HepG2 (cell line): ENCODE measurements around the gene IQGAP2. TPM values are rescaled to one million over a fixed set of nuclear protein-coding genes. Genes with fewer than 3 reads are reported as not detected.

ENCODE experiments used
- ATAC-seq: fragments of 200-7000 bp; cut with Tn5 transposase; 3 replicates; pipeline ENCODE4 v1.9.1; 2020; ENCODE audit warnings: mild to moderate bottlenecking, moderate library complexity
- BruUV-seq: library from RNA; stranded (reverse); fragments of 400-500 nt; replicated peaks from 2 replicates; lab custom pipeline; 2021; lab: Mats Ljungman, UMichigan
- CTCF ChIA-PET: fragments of 300-600 bp; formaldehyde crosslinking; extraction: SDS; loops from one replicate; lab custom pipeline; 2021; ENCODE audit warnings: low total read pairs, inconsistent platforms, low intra/inter-chr PET ratio; lab: Yijun Ruan, JAX
- POLR2A ChIA-PET: fragments of 350-600 bp; sonication (Branson Sonifier 250); formaldehyde crosslinking; loops from one replicate; lab custom pipeline; 2020; ENCODE audit warnings: antibody characterized with exemption, inconsistent platforms; lab: Yijun Ruan, JAX
- DNase-seq: peaks from one replicate; pipeline ENCODE4 v3.0.0-alpha.2; 2015; ENCODE audit warnings: low spot score
- FAIRE-seq: peaks from 3 replicates; lab custom pipeline; 2011; peaks lifted over from hg19 to GRCh38; lab: Jason Lieb, UNC
- H2AFZ ChIP-seq: one replicate; pipeline ENCODE4 v1.6.1; 2011; ENCODE audit warnings: low read length, inconsistent platforms
- H3K27ac ChIP-seq: fragments of 300-600 bp; 3 replicates; pipeline ENCODE4 v1.8.0; 2011; ENCODE audit warnings: mixed run types, mild to moderate bottlenecking, mixed read lengths, low read length, inconsistent platforms; ENCODE audit not compliant: insufficient read depth; ENCODE audit errors: extremely low read length
- H3K27me3 ChIP-seq, 2 experiments: fragments of 200-600 bp in 1 of 2; 2 replicates in 1 of 2; 3 replicates in 1 of 2; pipeline versions ENCODE4 v1.6.0 to v1.8.0; 2011; ENCODE audit warnings: low read length in 2 of 2, mild to moderate bottlenecking in 2 of 2, moderate library complexity in 2 of 2, inconsistent platforms in 1 of 2; ENCODE audit not compliant: insufficient read depth in 2 of 2, control insufficient read depth in 1 of 2
- H3K36me3 ChIP-seq, 2 experiments: fragments of 200-600 bp in 1 of 2; replicated peaks in 1 of 2; 2 replicates in 1 of 2; 3 replicates in 1 of 2; pipeline versions ENCODE4 v1.5.1 to v1.8.0; 2011; ENCODE audit warnings: low read length in 2 of 2, inconsistent platforms in 1 of 2; ENCODE audit not compliant: insufficient read depth in 2 of 2, control insufficient read depth in 1 of 2
- H3K4me1 ChIP-seq: 2 replicates; pipeline ENCODE4 v1.5.1; 2012; ENCODE audit warnings: low read length, inconsistent platforms; ENCODE audit not compliant: insufficient read depth
- H3K4me2 ChIP-seq: 2 replicates; pipeline ENCODE4 v1.6.0; 2011; ENCODE audit warnings: low read depth, low read length, inconsistent platforms
- H3K4me3 ChIP-seq, 3 experiments: fragments of 200-600 bp in 1 of 3; sonication (generic), shearing (Covaris generic) in 1 of 3; replicated peaks in 1 of 3; 2 replicates each; pipeline ENCODE4 v1.5.1; 2011 to 2016; ENCODE audit warnings: low read length in 3 of 3, inconsistent platforms in 2 of 3, low read depth in 2 of 3, mild to moderate bottlenecking in 2 of 3, control low read depth in 1 of 3, mixed read lengths in 1 of 3; ENCODE audit not compliant: insufficient read depth in 1 of 3
- H3K79me2 ChIP-seq: one replicate; pipeline ENCODE4 v1.6.1; 2011; ENCODE audit warnings: low read length, inconsistent platforms; ENCODE audit not compliant: insufficient read depth
- H3K9ac ChIP-seq: 2 replicates; pipeline ENCODE4 v1.6.0; 2011; ENCODE audit warnings: mild to moderate bottlenecking, low read depth, low read length, inconsistent platforms; ENCODE audit not compliant: insufficient read depth
- H3K9me3 ChIP-seq: 2 replicates; pipeline ENCODE4 v1.5.1; 2012; ENCODE audit warnings: mild to moderate bottlenecking, low read length
- H4K20me1 ChIP-seq: 2 replicates; pipeline ENCODE4 v1.6.0; 2011; ENCODE audit warnings: inconsistent platforms, mild to moderate bottlenecking, low read length, moderate library complexity; ENCODE audit not compliant: insufficient read depth
- BCL6 ChIP-seq: IDR thresholded peaks from 2 replicates; pipeline ENCODE4 v1.6.1; 2016; ENCODE audit warnings: missing genetic modification reagents, missing compliant biosample characterization
- BRCA1 ChIP-seq: sonication (generic); formaldehyde crosslinking; IDR thresholded peaks from 2 replicates; pipeline ENCODE4 v1.4.0; 2020; ENCODE audit warnings: missing genetic modification reagents
- DBP ChIP-seq: sonication (generic); formaldehyde crosslinking; IDR thresholded peaks from 2 replicates; pipeline ENCODE4 v1.4.0; 2020; ENCODE audit warnings: missing genetic modification reagents; ENCODE audit errors: not compliant biosample characterization
- MYC ChIP-seq: sonication (generic); formaldehyde crosslinking; IDR thresholded peaks from 2 replicates; pipeline ENCODE4 v1.9.0; 2021; ENCODE audit warnings: missing genetic modification reagents, borderline replicate concordance
- NCOA5 ChIP-seq: sonication (generic); formaldehyde crosslinking; IDR thresholded peaks from 2 replicates; pipeline ENCODE4 v1.4.0; 2020; ENCODE audit warnings: missing genetic modification reagents
- NFE2L2 ChIP-seq: fragments of 150-350 bp; IDR thresholded peaks from 2 replicates; pipeline ENCODE4 v1.6.1; 2014; ENCODE audit warnings: low read length
- NFYC ChIP-seq: IDR thresholded peaks from 2 replicates; pipeline ENCODE4 v1.6.1; 2016; ENCODE audit warnings: missing genetic modification reagents, missing compliant biosample characterization
- NR2C2 ChIP-seq: sonication (generic); formaldehyde crosslinking; IDR thresholded peaks from 2 replicates; pipeline ENCODE4 v1.4.0; 2020; ENCODE audit warnings: missing genetic modification reagents, mild to moderate bottlenecking, moderate library complexity, borderline replicate concordance
- POLR2G ChIP-seq: fragments of 200-400 bp; formaldehyde crosslinking; IDR thresholded peaks from 2 replicates; pipeline ENCODE4 v1.6.1; 2018; ENCODE audit warnings: mild to moderate bottlenecking, low read depth, low read length, moderate library complexity
- RBM22 ChIP-seq: fragments of 200-400 bp; formaldehyde crosslinking; optimal IDR thresholded peaks from 2 replicates; pipeline ENCODE3; 2017; ENCODE audit warnings: mild to moderate bottlenecking, low read length, moderate library complexity
- RFX1 ChIP-seq: fragments of 450-650 bp; IDR thresholded peaks from 2 replicates; pipeline ENCODE4 v1.6.1; 2017
- SRSF9 ChIP-seq: fragments of 200-400 bp; formaldehyde crosslinking; IDR thresholded peaks from 2 replicates; pipeline ENCODE4 v1.6.1; 2018; ENCODE audit warnings: borderline replicate concordance, mild to moderate bottlenecking, low read depth, low read length; ENCODE audit not compliant: insufficient read depth, poor library complexity, severe bottlenecking
- ZFP82 ChIP-seq: sonication (generic); formaldehyde crosslinking; IDR thresholded peaks from 2 replicates; pipeline ENCODE4 v1.5.1; 2020; ENCODE audit warnings: mild to moderate bottlenecking, missing genetic modification reagents, borderline replicate concordance
- ZNF17 ChIP-seq: sonication (generic); formaldehyde crosslinking; IDR thresholded peaks from 2 replicates; pipeline ENCODE4 v1.5.0; 2020; ENCODE audit warnings: mild to moderate bottlenecking, missing genetic modification reagents
- ZNF451 ChIP-seq: sonication (generic); formaldehyde crosslinking; IDR thresholded peaks from 2 replicates; pipeline ENCODE4 v1.5.0; 2020; ENCODE audit warnings: mild to moderate bottlenecking, missing genetic modification reagents
- ZNF562 ChIP-seq: sonication (generic); formaldehyde crosslinking; IDR thresholded peaks from 2 replicates; pipeline ENCODE4 v1.8.0; 2022; ENCODE audit warnings: missing genetic modification reagents, borderline replicate concordance
- ZNF619 ChIP-seq: sonication (generic); formaldehyde crosslinking; IDR thresholded peaks from 2 replicates; pipeline ENCODE4 v1.4.0; 2020; ENCODE audit warnings: mild to moderate bottlenecking, missing genetic modification reagents
- ZNF678 ChIP-seq: sonication (generic); formaldehyde crosslinking; IDR thresholded peaks from 2 replicates; pipeline ENCODE4 v1.4.0; 2020; ENCODE audit warnings: mild to moderate bottlenecking, missing genetic modification reagents
- WGBS: methylation state at CpG from one replicate; pipeline ENCODE4 v1.1.6; 2017; ENCODE audit warnings: low lambda C conversion rate; 5-methylcytosine and 5-hydroxymethylcytosine counted together
- in situ Hi-C: cut with HindIII; loops from 2 replicates; pipeline ENCODE4 v1.10.0; 2017; ENCODE audit warnings: low pct_unique_long_range_greater_than_20kb; ENCODE audit not compliant: extremely low pct_ligation_motif_present
- intact Hi-C: fragments of 100-400 bp; cut with micrococcal nuclease; formaldehyde crosslinking; loops from one replicate; pipeline ENCODE4 v1.10.0; 2022; ENCODE audit not compliant: unreplicated experiment
- polyA plus RNA-seq, 8 experiments: library from polyadenylated mRNA; depleted of rRNA in 3 of 8; stranded (reverse) in 7 of 8; unstranded in 1 of 8; fragments of >200 nt; fragmentation: Illumina TruSeq in 4 of 8; extraction: Trizol in 4 of 8; gene quantifications; 2 replicates each; pipeline versions ENCODE4 v1.2.1 to v1.2.3, GENCODE V29; 2011 to 2016; ENCODE audit warnings: low read depth in 4 of 8, missing spikeins in 1 of 8, mixed read lengths in 1 of 8; ENCODE audit not compliant: insufficient read depth in 1 of 8
- total RNA-seq, 5 experiments: library from RNA; depleted of rRNA; stranded (reverse); fragments of >200 nt; fragmentation: Illumina TruSeq; extraction: Trizol; gene quantifications; 2 replicates each; pipeline ENCODE4 v1.2.3, GENCODE V29; 2016; ENCODE audit warnings: low read depth in 1 of 5

IQGAP2 gene
- total and polyA plus RNA-seq, 2 of the 13 experiments (the other 11 are each of a cell fraction or from before 2014, with no cell fraction given): 35.2 to 83.3 TPM

- 97% methylated on average over 3 of the region's 3 CpGs for WGBS
- no peak for FAIRE-seq
- BruUV-seq: no TSS peak
Measured at GRCh38 chr5:76595755-76596481, 192.8 kb downstream of the IQGAP2 start.

More at GRCh38 chr5:76595755-76596481, 192.8 kb downstream of the IQGAP2 start:
- Histone ChIP-seq H3K36me3 (peaks cover 10 to 48% of the 10 kb centered on the region in 2 experiments), H3K4me3 (no peak overlapping the region), H3K79me2 (no peaks in the 10 kb centered on the region), H3K27me3 (no peaks in the 10 kb centered on the region), H3K27ac (no peak overlapping the region), H3K4me1 (no peaks in the 10 kb centered on the region), H2AFZ (no peak overlapping the region), H3K9ac (no peak overlapping the region), H4K20me1 (no peaks in the 10 kb centered on the region), H3K4me2 (no peak overlapping the region), H3K9me3 (no peaks in the 10 kb centered on the region)
- intact Hi-C loops: no loop called here
- CTCF ChIA-PET: no interaction called here
- DNase-seq: no peak
- no peak for ATAC-seq
- POLR2A ChIA-PET: no interaction called here
- no peak for TF ChIP-seq ZNF619 (CRISPR knock-in tag)
- no peak for TF ChIP-seq BRCA1
- no peak for TF ChIP-seq ZNF562 (CRISPR knock-in tag)
- no peak for TF ChIP-seq NR2C2 (CRISPR knock-in tag)
- no peak for TF ChIP-seq RBM22
- TF ChIP-seq SRSF9: no peak
- no peak for TF ChIP-seq NFE2L2
- no peak for TF ChIP-seq RFX1
- TF ChIP-seq ZNF451 (CRISPR knock-in tag): no peak
- TF ChIP-seq ZFP82 (CRISPR knock-in tag): no peak
- no peak for TF ChIP-seq NFYC (CRISPR knock-in tag)
- TF ChIP-seq POLR2G: no peak
- TF ChIP-seq BCL6 (CRISPR knock-in tag): no peak
- TF ChIP-seq ZNF17 (CRISPR knock-in tag): no peak
- no peak for TF ChIP-seq ZNF678
- no peak for TF ChIP-seq NCOA5 (CRISPR knock-in tag)
- TF ChIP-seq DBP (CRISPR knock-in tag): no peak
- no peak for TF ChIP-seq MYC (CRISPR knock-in tag)
- TF ChIP-seq, all 625 proteins: peak for 0
- in situ Hi-C loops: no loop called here
